ENCODE results near the gene OR8B12. TPM values are rescaled to one million over a fixed set of nuclear protein-coding genes. Genes with fewer than 3 reads are reported as not detected.

OR8B12 gene, protein sequence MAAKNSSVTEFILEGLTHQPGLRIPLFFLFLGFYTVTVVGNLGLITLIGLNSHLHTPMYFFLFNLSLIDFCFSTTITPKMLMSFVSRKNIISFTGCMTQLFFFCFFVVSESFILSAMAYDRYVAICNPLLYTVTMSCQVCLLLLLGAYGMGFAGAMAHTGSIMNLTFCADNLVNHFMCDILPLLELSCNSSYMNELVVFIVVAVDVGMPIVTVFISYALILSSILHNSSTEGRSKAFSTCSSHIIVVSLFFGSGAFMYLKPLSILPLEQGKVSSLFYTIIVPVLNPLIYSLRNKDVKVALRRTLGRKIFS
- not detected in 2 replicates for total RNA-seq

DNA sequence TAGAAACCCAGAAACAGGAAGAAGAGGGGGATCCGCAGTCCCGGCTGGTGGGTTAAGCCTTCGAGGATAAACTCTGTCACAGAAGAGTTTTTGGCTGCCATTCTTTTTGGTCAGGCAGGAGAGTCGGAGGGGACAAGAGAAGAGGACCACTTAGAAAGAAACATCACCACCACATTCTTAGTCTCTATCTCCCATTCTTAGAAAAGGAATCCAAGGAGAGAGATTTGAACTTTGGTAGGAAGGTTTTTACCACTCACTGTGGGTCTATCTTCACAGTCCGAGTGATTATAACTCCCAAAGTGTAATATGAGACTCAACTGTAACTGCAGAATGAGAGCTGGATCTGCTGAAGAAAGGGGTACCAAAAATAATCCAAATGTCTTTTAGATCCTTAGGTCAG lies at the start of gene OR8B12:
TSS of gene OR8B12 (minus strand) at position 101 of the 400 bp plus-strand sequence. CDS start at position 101, 0 bp downstream.

DNA sequence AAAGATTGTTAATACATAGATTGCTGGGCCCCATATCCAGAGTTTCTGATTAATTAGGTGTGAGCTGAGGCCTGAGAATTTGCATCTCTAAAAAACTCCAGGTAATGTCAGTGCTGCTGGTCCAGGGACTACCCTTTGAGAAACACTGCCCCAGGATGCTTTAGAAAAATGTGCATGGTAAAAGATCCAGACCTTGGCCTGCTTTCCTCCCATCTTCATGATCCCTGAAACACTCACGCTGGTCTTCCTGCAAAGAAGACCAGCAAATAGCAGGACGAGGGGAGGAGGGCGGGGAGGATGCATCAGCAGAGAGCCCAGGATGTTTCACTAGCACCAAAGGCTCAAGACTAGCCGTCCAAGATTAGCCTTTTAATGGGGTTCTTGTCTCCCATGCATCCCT lies 26.2 kb upstream of the OR8B12 start, which contains the start of gene OR8A1:
TSS of gene OR8A1 (plus strand) at position 301 of the 400 bp plus-strand sequence. CDS start 123 bp downstream, outside the sequence.

Other genes with a start within 250 kb of the OR8B12 start
- gene OR8D1, start 229.7 kb downstream of the OR8B12 start, total RNA-seq, result not detected in 2 replicates
- gene OR8D2, start 223.5 kb downstream of the OR8B12 start, total RNA-seq, result not detected in 2 replicates
- not detected in 2 replicates for gene OR8B2, start 159.2 kb downstream of the OR8B12 start, total RNA-seq
- gene OR8B3, start 144.6 kb downstream of the OR8B12 start, total RNA-seq, result not detected in 2 replicates
- not detected in 2 replicates for gene OR8B4, start 118.8 kb downstream of the OR8B12 start, total RNA-seq
- gene OR8B8, start 98.0 kb downstream of the OR8B12 start, total RNA-seq, result not detected in 2 replicates
- gene OR8A1, start 26.3 kb upstream of the OR8B12 start, total RNA-seq, result not detected in 2 replicates
- gene PANX3, start 67.8 kb upstream of the OR8B12 start, total RNA-seq, result not detected in 2 replicates
- 10.9 and 16.8 TPM in 2 replicates for gene TBRG1, start 79.2 kb upstream of the OR8B12 start, total RNA-seq
- gene SIAE, start 130.1 kb upstream of the OR8B12 start, total RNA-seq, result 10.4 and 13.0 TPM in 2 replicates
- 5.7 and 7.5 TPM in 2 replicates for gene SPA17, start 130.2 kb upstream of the OR8B12 start, total RNA-seq
- 1.3 and 1.6 TPM in 2 replicates for gene NRGN, start 196.3 kb upstream of the OR8B12 start, total RNA-seq
- gene VSIG2, start 208.6 kb upstream of the OR8B12 start, total RNA-seq, result 0.54 and 0.85 TPM in 2 replicates
- 70.7 and 78.8 TPM in 2 replicates for gene ESAM, start 218.6 kb upstream of the OR8B12 start, total RNA-seq

Data from endothelial cell of coronary artery (primary cell).